Ectodermal cell (in vitro differentiated cells): ENCODE data around the gene TMEM168. TPM values are rescaled to one million over a fixed set of nuclear protein-coding genes. Genes with fewer than 3 reads are reported as not detected.
"Not testable (repeated sequence)": the region's sequence is repeated elsewhere in the genome, so short reads cannot be mapped to it uniquely, and the experiment has no call there.

Experiments used
- H3K27ac ChIP-seq: 2 replicates; pipeline ENCODE4 v1.7.0; 2013; ENCODE audit warnings: mild to moderate bottlenecking, low read depth, low read length; ENCODE audit not compliant: insufficient read depth, poor library complexity, severe bottlenecking
- H3K27me3 ChIP-seq: 2 replicates; pipeline ENCODE4 v1.7.0; 2013; ENCODE audit warnings: mild to moderate bottlenecking, low read length; ENCODE audit not compliant: insufficient read depth, control insufficient read depth, poor library complexity, severe bottlenecking
- H3K36me3 ChIP-seq: one replicate; pipeline ENCODE4 v1.7.0; 2013; ENCODE audit warnings: low read length; ENCODE audit not compliant: control insufficient read depth, insufficient read depth
- H3K4me1 ChIP-seq: one replicate; pipeline ENCODE4 v1.7.0; 2013; ENCODE audit warnings: low read length; ENCODE audit not compliant: control insufficient read depth, insufficient read depth
- H3K4me3 ChIP-seq: 2 replicates; pipeline ENCODE4 v1.7.0; 2013; ENCODE audit warnings: low read depth, low read length, control low read depth; ENCODE audit not compliant: insufficient read depth
- H3K9me3 ChIP-seq: 2 replicates; pipeline ENCODE4 v1.7.0; 2013; ENCODE audit warnings: mild to moderate bottlenecking, low read length, moderate library complexity; ENCODE audit not compliant: control insufficient read depth
- WGBS, 2 experiments: methylation state at CpG; one replicate each; pipeline ENCODE4 v1.1.7; 2013; ENCODE audit warnings: missing lambda C conversion rate in 2 of 2; 5-methylcytosine and 5-hydroxymethylcytosine counted together
- polyA plus RNA-seq, 4 experiments: library from polyadenylated mRNA; stranded (reverse); fragments of 50-300 nt; gene quantifications; one replicate each; pipeline ENCODE4 v1.2.3, GENCODE V29; 2013

The TMEM168 gene, protein sequence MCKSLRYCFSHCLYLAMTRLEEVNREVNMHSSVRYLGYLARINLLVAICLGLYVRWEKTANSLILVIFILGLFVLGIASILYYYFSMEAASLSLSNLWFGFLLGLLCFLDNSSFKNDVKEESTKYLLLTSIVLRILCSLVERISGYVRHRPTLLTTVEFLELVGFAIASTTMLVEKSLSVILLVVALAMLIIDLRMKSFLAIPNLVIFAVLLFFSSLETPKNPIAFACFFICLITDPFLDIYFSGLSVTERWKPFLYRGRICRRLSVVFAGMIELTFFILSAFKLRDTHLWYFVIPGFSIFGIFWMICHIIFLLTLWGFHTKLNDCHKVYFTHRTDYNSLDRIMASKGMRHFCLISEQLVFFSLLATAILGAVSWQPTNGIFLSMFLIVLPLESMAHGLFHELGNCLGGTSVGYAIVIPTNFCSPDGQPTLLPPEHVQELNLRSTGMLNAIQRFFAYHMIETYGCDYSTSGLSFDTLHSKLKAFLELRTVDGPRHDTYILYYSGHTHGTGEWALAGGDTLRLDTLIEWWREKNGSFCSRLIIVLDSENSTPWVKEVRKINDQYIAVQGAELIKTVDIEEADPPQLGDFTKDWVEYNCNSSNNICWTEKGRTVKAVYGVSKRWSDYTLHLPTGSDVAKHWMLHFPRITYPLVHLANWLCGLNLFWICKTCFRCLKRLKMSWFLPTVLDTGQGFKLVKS
- polyA plus RNA-seq (2013, experiment 1 of 4): 18.4 TPM
- polyA plus RNA-seq (2013, experiment 2 of 4): 19.4 TPM
- 16.8 TPM for polyA plus RNA-seq (2013, experiment 3 of 4)
- 17.9 TPM for polyA plus RNA-seq (2013, experiment 4 of 4)

DNA sequence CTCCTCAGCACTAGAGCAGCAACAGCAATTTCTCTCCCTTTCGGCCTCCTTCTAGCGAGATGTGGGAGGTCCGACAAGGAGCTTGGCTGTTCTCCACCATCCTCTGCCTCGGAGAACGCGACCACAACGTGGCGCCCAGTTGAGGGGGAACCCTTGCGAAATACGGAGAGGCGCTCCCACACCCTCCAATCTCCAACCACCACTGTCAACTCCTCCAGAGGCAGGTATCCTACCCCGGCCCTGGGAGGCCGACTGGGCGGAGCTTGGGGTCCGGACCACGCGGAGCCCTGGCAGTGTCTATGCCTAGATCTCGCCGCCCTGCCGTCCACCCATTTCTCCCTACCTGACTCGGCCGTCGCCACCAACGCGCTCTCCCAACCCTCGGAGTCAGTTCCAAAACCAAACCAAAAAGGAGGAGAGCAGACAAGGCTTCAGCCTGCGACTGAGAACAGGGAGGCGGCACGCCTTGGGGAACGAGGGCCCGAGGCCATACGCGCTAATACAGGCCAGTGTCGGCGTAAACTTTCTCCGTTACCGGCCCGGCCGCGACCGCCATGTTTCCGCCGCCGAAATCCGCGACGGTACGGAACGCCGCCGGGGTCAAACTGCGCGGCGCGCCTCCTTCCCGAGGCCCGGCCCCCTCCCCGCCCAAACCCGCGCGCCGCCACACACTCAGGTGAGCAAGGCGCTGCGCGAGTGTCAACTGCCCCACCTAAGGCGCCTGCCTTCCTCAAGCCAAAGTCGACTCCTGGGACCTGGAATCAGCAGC, at the start of gene TMEM168:
Gene TMEM168 (minus strand): TSS at position 577 of the 769 bp plus-strand sequence. CDS start 5,568 bp downstream, outside the sequence.
- no peaks in the 10 kb centered on the region for H3K9me3 ChIP-seq
- H3K27me3 ChIP-seq: no peaks in the 10 kb centered on the region
- H3K36me3 ChIP-seq: no peaks in the 10 kb centered on the region
- peak within 1 kb of the TSS; percentile 87 for H3K27ac ChIP-seq
- peak within 1 kb of the TSS; percentile 71 for H3K4me3 ChIP-seq
- no peaks in the 10 kb centered on the region for H3K4me1 ChIP-seq
- 0 to 1% methylated on average over 67 of the region's 67 CpGs for WGBS, 2 experiments

DNA sequence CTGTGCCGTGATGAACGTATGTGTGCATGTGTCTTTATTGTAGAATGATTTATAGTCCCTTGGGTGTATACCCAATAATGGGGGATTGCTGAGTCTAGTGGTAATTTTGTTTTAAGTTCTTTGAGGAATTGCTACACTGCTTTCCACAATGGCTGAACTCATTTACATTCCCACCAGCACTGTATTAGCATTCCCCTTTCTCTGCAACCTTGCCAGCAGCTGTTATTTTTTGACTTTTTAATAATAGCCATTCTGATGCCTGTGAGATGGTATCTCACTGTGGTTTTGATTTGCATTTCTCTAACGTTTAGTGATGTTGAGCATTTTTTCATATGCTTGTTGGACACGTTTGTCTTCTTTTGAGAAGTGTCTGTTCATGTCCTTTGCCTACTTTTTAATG, 45.7 kb upstream of the TMEM168 start:
- not testable (repeated sequence) for H3K27me3 ChIP-seq, H3K36me3 ChIP-seq, H3K4me1 ChIP-seq, H3K4me3 ChIP-seq, H3K9me3 ChIP-seq, H3K27ac ChIP-seq
- WGBS, 2 experiments: 91 to 95% methylated on average over 4 of the region's 4 CpGs

DNA sequence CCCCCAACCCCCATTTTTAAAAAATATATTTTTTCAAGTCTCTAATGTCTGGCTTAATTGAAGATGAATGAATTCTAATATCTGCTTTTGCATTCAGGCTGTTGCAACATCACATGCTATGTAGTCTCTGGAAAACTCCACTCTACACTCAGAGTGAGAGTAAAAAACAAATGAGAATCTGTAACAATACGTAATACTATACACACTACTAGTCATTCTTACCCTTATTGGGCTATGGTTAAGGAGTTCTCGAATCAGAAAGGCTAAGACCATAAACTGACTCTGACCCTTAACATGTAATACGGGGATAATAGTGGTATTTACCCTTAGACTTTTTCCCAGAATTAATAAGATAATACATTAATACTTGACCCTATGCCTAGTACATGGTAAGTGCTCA, 42.9 kb upstream of the TMEM168 start:
- no peaks in the 10 kb centered on the region for H3K4me1 ChIP-seq
- 91 to 100% methylated on average over 2 to 3 of the region's 3 CpGs for WGBS, 2 experiments
- H3K4me3 ChIP-seq: no peak overlapping the region
- no peak overlapping the region for H3K27ac ChIP-seq
- no peaks in the 10 kb centered on the region for H3K9me3 ChIP-seq
- H3K36me3 ChIP-seq: peaks cover 22% of the 10 kb centered on the region
- no peaks in the 10 kb centered on the region for H3K27me3 ChIP-seq

DNA sequence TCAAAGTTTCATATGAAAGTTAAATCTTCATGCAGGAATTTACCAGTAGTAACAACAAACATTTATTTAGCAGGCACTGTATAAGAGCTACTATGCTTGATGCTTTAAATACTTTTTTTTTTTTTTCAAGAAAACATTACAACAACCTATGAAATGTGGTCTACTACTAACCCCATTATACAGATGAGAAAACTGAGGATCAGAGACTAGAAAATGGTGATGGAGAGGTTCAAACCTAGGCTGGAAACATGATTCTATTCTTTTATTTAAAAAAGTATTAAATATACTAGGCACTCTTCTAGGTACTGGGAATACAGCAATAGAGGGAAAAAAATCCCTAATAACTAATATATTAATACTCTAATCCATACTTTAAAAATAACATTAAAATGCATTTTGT, 40.6 kb upstream of the TMEM168 start:
- Histone ChIP-seq H3K9me3 (no peaks in the 10 kb centered on the region), H3K36me3 (peaks cover 18% of the 10 kb centered on the region), H3K4me3 (no peak overlapping the region), H3K4me1 (no peaks in the 10 kb centered on the region), H3K27me3 (no peaks in the 10 kb centered on the region), H3K27ac (no peak overlapping the region)

DNA sequence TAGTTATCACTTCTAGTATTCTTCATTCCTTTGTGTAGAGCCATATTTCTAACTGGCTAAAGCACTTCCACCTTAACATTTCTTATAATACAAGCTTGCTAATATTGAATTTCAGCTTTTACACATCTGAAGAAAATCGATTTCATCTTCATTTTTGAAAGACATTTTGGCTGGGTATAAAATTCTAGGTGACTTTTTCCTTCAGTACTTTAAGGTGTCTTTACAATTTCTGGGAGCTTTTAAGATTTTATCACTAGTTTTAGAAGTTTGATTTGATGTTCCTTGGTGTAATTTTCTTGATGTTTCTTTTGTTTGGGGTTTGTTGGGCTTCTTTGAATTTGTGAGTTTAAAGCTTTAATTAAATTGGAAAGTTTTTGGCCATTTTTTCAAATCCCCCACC, 38.5 kb upstream of the TMEM168 start:
- Histone ChIP-seq H3K27ac (no peak overlapping the region), H3K36me3 (peaks cover 18% of the 10 kb centered on the region), H3K27me3 (no peaks in the 10 kb centered on the region), H3K9me3 (no peaks in the 10 kb centered on the region), H3K4me3 (no peak overlapping the region), H3K4me1 (no peaks in the 10 kb centered on the region)
- 100% methylated on average over 1 of the region's 1 CpG; no CpG with 5 or more reads in 1 of the 2 experiments for WGBS, 2 experiments

DNA sequence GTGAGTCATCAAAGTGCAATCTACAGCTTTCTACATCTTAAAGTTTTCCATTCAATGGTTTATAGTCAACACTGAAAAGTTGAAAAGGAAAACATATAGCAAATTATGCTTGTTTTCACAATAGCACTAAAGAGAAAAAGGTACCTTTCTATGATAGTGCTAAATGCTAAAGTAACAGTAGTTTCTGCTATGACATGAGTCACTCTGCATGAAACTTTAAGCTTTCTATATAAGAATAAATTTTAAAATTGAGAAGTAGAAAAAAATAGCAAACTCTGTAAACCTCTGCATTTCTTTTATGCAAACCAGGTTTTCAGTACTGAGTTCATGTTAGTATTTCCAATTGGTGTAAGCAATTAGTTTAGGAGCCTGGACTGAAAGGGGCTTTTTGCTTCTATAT, 31.2 kb upstream of the TMEM168 start:
- no peak overlapping the region for H3K27ac ChIP-seq
- H3K4me3 ChIP-seq: no peak overlapping the region
- no peaks in the 10 kb centered on the region for H3K9me3 ChIP-seq
- no peaks in the 10 kb centered on the region for H3K27me3 ChIP-seq
- no peaks in the 10 kb centered on the region for H3K4me1 ChIP-seq
- no peaks in the 10 kb centered on the region for H3K36me3 ChIP-seq

DNA sequence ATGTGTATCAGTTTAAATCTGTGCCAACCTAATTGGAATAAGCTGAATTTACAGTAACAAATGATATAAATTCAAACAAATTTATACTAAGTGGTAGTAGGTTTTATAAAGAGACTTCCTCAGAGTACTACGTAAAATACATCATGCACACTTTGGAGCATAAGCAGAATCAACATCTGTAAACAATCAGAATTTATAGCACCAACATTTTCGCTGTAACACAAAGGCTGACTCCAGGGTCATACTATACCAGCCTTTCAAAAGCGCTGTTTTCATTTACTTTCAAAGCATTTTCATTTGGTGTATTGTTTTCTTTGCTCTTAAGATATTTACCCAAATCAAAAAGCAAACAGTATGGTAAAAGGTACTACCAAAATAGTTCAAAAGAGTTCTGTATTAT, 29.3 kb upstream of the TMEM168 start:
- Histone ChIP-seq H3K4me1 (no peaks in the 10 kb centered on the region), H3K4me3 (no peak overlapping the region), H3K27ac (no peak overlapping the region), H3K36me3 (no peaks in the 10 kb centered on the region), H3K9me3 (no peaks in the 10 kb centered on the region), H3K27me3 (no peaks in the 10 kb centered on the region)
- 96 to 99% methylated on average over 3 of the region's 3 CpGs for WGBS, 2 experiments

DNA sequence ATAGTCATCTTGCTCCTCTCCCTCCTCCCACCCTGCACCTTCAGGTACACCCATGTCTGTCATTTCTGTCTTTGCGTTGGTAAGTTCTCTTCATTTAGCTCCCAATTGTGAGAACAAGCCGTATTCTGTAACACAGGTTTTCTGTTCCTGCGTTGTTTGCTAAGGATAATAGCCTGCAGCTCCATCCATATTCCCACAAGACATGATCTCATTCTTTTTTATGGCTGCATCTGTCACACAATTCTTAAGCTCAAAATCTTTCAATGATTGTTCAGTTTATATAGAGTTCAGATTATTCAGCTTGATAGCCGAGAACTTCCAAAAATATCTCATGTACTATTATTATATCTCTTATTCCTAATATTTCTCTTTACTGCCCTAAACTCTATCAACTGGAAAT, 16.0 kb upstream of the TMEM168 start:
- Histone ChIP-seq H3K4me1 (no peaks in the 10 kb centered on the region), H3K27ac (no peak overlapping the region), H3K27me3 (no peaks in the 10 kb centered on the region), H3K36me3 (no peaks in the 10 kb centered on the region), H3K4me3 (no peak overlapping the region), H3K9me3 (no peaks in the 10 kb centered on the region)
- WGBS, 2 experiments: 85 to 95% methylated on average over 4 of the region's 4 CpGs

DNA sequence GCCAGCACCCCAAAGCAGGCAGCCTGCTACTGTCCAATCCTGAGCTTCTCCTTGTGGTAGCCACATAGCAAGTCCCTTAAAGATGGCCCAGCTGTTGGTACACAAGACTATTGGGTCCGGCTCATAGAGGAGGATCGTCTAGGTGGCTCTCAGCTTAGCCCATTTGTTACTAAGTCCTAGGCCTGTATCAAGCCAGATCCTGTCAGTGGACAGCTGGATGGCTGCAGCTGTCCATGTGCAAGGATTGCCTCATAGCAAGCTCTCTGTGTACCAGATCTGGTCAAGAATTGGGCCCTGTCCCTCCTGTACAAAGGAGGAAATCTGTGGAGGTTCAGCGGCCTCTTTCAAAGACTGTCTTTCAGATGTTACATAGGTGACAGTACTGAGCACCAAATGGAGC, 12.2 kb upstream of the TMEM168 start:
- Histone ChIP-seq H3K27me3 (no peaks in the 10 kb centered on the region), H3K36me3 (no peaks in the 10 kb centered on the region), H3K27ac (no peak overlapping the region), H3K4me1 (no peaks in the 10 kb centered on the region), H3K9me3 (no peaks in the 10 kb centered on the region), H3K4me3 (no peak overlapping the region)
- WGBS, 2 experiments: 92 to 94% methylated on average over 3 of the region's 3 CpGs

DNA sequence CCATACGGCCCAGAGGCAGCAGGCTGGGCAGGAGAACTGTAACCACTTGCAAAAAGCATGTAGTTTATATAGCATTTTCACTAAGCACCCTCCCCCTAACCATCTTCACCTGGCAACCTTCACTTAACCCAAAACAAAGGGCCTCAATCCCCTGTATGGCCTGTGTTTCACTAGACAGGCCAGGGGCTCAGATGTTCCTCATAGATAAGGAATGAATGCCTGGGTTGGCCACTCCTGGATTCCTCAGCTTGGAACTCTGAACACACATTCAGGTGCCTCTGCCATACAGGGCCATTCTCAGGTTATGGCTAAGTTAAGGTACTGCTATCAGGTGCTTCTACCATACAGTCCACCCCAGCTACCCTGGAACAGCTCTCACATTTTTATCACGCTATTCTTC, 10.3 kb upstream of the TMEM168 start:
- H3K4me3 ChIP-seq: no peak overlapping the region
- H3K36me3 ChIP-seq: no peaks in the 10 kb centered on the region
- H3K9me3 ChIP-seq: no peaks in the 10 kb centered on the region
- no peak overlapping the region for H3K27ac ChIP-seq
- no peaks in the 10 kb centered on the region for H3K27me3 ChIP-seq
- 87 to 92% methylated on average over 2 of the region's 2 CpGs for WGBS, 2 experiments
- H3K4me1 ChIP-seq: no peaks in the 10 kb centered on the region
